GM23248 (cell line): Measurements from ENCODE around the gene NR1D2. TPM values are rescaled to one million over a fixed set of nuclear protein-coding genes. Genes with fewer than 3 reads are reported as not detected.

Source experiments
- DNase-seq: peaks from one replicate; pipeline ENCODE4 v3.0.0-alpha.2; 2015
- H2AFZ ChIP-seq: fragments of 200-600 bp; sonication (generic); 2 replicates; pipeline ENCODE4 v1.6.1; 2016; ENCODE audit warnings: antibody characterized with exemption
- H3F3A ChIP-seq: fragments of 200-600 bp; sonication (generic); 2 replicates; pipeline ENCODE4 v1.6.1; 2016; ENCODE audit warnings: mild to moderate bottlenecking, antibody characterized with exemption, mixed run types; ENCODE audit not compliant: insufficient read depth
- H3K27ac ChIP-seq: fragments of 200-600 bp; sonication (generic); 2 replicates; pipeline ENCODE4 v1.5.1; 2016; ENCODE audit warnings: mild to moderate bottlenecking
- H3K27me3 ChIP-seq: fragments of 200-600 bp; sonication (generic); replicated peaks from 2 replicates; pipeline ENCODE4 v1.6.1; 2016; ENCODE audit warnings: mild to moderate bottlenecking; ENCODE audit not compliant: insufficient read depth
- H3K36me3 ChIP-seq: fragments of 200-600 bp; sonication (generic); 2 replicates; pipeline ENCODE4 v1.6.1; 2016; ENCODE audit warnings: low read depth, mild to moderate bottlenecking
- H3K4me1 ChIP-seq: fragments of 200-600 bp; sonication (generic); 2 replicates; pipeline ENCODE4 v1.6.1; 2016; ENCODE audit warnings: mild to moderate bottlenecking; ENCODE audit not compliant: insufficient read depth
- H3K4me2 ChIP-seq: fragments of 200-600 bp; sonication (generic); one replicate; pipeline ENCODE4 v1.6.1; 2016; ENCODE audit warnings: mild to moderate bottlenecking; ENCODE audit not compliant: unreplicated experiment
- H3K4me3 ChIP-seq: fragments of 200-600 bp; sonication (generic); 2 replicates; pipeline ENCODE4 v1.5.1; 2016; ENCODE audit warnings: mild to moderate bottlenecking
- H3K79me2 ChIP-seq: fragments of 200-600 bp; sonication (generic); 2 replicates; pipeline ENCODE4 v1.6.1; 2016; ENCODE audit warnings: mild to moderate bottlenecking; ENCODE audit not compliant: insufficient read depth
- H3K9ac ChIP-seq: fragments of 200-600 bp; sonication (generic); 2 replicates; pipeline ENCODE4 v1.6.1; 2016; ENCODE audit warnings: mild to moderate bottlenecking
- H3K9me2 ChIP-seq: fragments of 200-600 bp; sonication (generic); 2 replicates; pipeline ENCODE4 v1.6.1; 2016; ENCODE audit warnings: mixed run types, mild to moderate bottlenecking, moderate library complexity; ENCODE audit not compliant: insufficient read depth
- H3K9me3 ChIP-seq: fragments of 200-600 bp; sonication (generic); one replicate; pipeline ENCODE4 v1.6.1; 2017; ENCODE audit warnings: low read depth
- H4K20me1 ChIP-seq: fragments of 200-600 bp; sonication (generic); 2 replicates; pipeline ENCODE4 v1.6.0; 2016; ENCODE audit not compliant: insufficient read depth
- EZH2 ChIP-seq: fragments of 200-600 bp; sonication (generic); IDR thresholded peaks from 2 replicates; pipeline ENCODE4 v1.6.1; 2018; ENCODE audit warnings: antibody characterized with exemption, mild to moderate bottlenecking; ENCODE audit not compliant: insufficient read depth, poor library complexity, severe bottlenecking
- EZH2phosphoT487 ChIP-seq: fragments of 200-600 bp; sonication (generic); IDR thresholded peaks from 2 replicates; pipeline ENCODE4 v1.6.1; 2018; ENCODE audit warnings: antibody characterized with exemption, moderate library complexity, mild to moderate bottlenecking, low read depth; ENCODE audit not compliant: insufficient read depth
- WGBS, 2 experiments: methylation state at CpG; one replicate each; pipeline ENCODE4 v1.1.6; 2015 to 2017; ENCODE audit warnings: low lambda C conversion rate in 2 of 2, low coverage in 1 of 2; ENCODE audit errors: missing lambda C conversion rate in 2 of 2; 5-methylcytosine and 5-hydroxymethylcytosine counted together
- in situ Hi-C: fragments of 300-500 bp; cut with MboI; formaldehyde crosslinking; loops from 2 replicates; pipeline ENCODE4 v1.15.0; 2020
- polyA plus RNA-seq: library from polyadenylated mRNA; unstranded; fragments of >200 nt; fragmentation: Nextera tagmentation; extraction: Ambion mirVana; gene quantifications from 2 replicates; pipeline ENCODE4 v1.2.1, GENCODE V29; 2016
- total RNA-seq: library from RNA; depleted of rRNA; stranded (reverse); fragments of >200 nt; shearing (Covaris generic); gene quantifications from 2 replicates; pipeline ENCODE4 v1.2.3, GENCODE V29; 2014

NR1D2 gene
- total and polyA plus RNA-seq, 2 experiments from 2014 or later, result 7.8 to 13.0 TPM

DNA sequence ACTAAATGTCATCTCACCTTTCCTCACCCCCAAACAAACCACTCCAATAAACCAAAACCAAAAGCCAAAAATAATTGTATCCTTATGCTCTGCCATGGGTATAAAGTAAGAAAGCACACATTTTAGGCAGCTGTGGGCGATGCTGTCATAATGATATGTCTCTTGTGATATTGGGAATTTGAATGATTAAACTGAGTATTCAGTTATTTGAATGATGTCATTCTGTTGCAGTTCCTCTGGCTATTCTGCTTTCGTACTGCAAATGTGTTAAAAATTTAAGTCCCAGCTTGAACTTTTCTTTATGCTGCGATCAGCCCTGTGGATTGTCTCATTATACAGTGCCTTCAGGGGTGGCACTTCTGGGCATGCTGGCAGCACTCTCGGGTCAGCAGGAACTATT, 10.8 kb upstream of the NR1D2 start:
- Histone ChIP-seq H3K4me1 (no peaks in the 10 kb centered on the region), H3K9me3 (no peaks in the 10 kb centered on the region), H3K79me2 (no peaks in the 10 kb centered on the region), H3K27me3 (no peaks in the 10 kb centered on the region), H3K4me2 (no peak overlapping the region), H3K9me2 (no peaks in the 10 kb centered on the region), H3K4me3 (no peak overlapping the region), H3K36me3 (no peaks in the 10 kb centered on the region), H3K27ac (no peak overlapping the region), H4K20me1 (no peaks in the 10 kb centered on the region), H3F3A (no peaks in the 10 kb centered on the region), H2AFZ (no peak overlapping the region), H3K9ac (no peak overlapping the region)
- TF ChIP-seq EZH2 (no peak), EZH2phosphoT487 (no peak)
- 43 to 46% methylated on average over 4 of the region's 4 CpGs for WGBS, 2 experiments
- DNase-seq, result no peak
- in situ Hi-C loops, result no loop called here

DNA sequence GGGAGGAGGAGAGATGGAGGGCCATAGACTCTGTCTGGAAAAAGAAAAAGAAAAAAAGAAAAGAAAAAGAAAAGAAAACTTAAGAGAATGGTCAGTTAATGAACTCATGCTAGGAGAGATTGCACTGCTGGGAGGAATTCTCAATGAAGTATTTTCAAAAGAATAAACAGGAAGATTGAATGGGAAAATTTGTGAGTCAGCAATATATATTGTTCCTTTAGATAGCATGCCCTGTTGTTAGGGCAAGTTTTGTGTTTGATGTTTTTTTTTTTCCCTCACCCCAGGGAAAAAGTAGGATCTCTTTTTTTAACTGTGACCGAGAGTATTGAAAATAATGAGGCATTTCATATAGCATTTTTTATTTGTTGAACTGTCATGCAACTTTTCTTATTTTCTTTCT, 7.8 kb upstream of the NR1D2 start:
- no peaks in the 10 kb centered on the region for H3K36me3 ChIP-seq
- H3K4me1 ChIP-seq, result no peaks in the 10 kb centered on the region
- no peak overlapping the region for H3K4me3 ChIP-seq
- H4K20me1 ChIP-seq, result no peaks in the 10 kb centered on the region
- H3K79me2 ChIP-seq, result no peaks in the 10 kb centered on the region
- H3K9me2 ChIP-seq, result no peaks in the 10 kb centered on the region
- H3K4me2 ChIP-seq, result no peak overlapping the region
- 92 to 95% methylated on average over 1 of the region's 1 CpG for WGBS, 2 experiments
- no peak overlapping the region for H3K9ac ChIP-seq
- no peaks in the 10 kb centered on the region for H3K9me3 ChIP-seq
- H3K27ac ChIP-seq, result no peak overlapping the region
- TF ChIP-seq EZH2 (no peak), EZH2phosphoT487 (no peak)
- no peaks in the 10 kb centered on the region for H3F3A ChIP-seq
- no peak for DNase-seq
- in situ Hi-C loops, result no loop called here
- no peaks in the 10 kb centered on the region for H3K27me3 ChIP-seq
- no peak overlapping the region for H2AFZ ChIP-seq

DNA sequence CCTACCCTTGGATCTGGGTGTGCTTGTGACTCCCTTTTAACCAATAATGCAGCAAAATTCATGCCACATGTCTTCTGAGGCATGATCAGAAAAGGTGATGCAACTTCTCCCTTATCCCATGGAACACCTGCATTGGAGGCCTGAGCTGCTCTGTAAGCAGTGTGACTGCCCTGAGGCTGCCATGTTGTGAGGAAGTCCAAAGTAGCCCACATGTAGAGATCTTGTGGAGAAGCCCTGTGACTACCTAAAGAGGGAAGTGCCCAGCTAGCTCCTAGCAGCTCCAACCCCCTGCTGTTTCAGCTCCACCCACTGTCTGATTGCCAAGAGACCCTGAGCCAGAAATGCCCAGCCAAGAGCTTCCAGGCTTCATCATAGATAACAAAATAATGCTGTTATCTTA, 6.4 kb upstream of the NR1D2 start:
- no peaks in the 10 kb centered on the region for H3K27me3 ChIP-seq
- H3K4me1 ChIP-seq, result no peaks in the 10 kb centered on the region
- no peak overlapping the region for H2AFZ ChIP-seq
- no peak overlapping the region for H3K4me3 ChIP-seq
- no peak overlapping the region for H3K27ac ChIP-seq
- no peaks in the 10 kb centered on the region for H3K9me3 ChIP-seq
- H3K9me2 ChIP-seq, result no peaks in the 10 kb centered on the region
- no peak overlapping the region for H3K4me2 ChIP-seq
- in situ Hi-C loops, result no loop called here
- no peak overlapping the region for H3K9ac ChIP-seq
- H4K20me1 ChIP-seq, result no peaks in the 10 kb centered on the region
- H3K36me3 ChIP-seq, result no peaks in the 10 kb centered on the region
- no peaks in the 10 kb centered on the region for H3K79me2 ChIP-seq
- no peak for DNase-seq
- H3F3A ChIP-seq, result no peaks in the 10 kb centered on the region
- TF ChIP-seq EZH2phosphoT487 (no peak), EZH2 (no peak)

DNA sequence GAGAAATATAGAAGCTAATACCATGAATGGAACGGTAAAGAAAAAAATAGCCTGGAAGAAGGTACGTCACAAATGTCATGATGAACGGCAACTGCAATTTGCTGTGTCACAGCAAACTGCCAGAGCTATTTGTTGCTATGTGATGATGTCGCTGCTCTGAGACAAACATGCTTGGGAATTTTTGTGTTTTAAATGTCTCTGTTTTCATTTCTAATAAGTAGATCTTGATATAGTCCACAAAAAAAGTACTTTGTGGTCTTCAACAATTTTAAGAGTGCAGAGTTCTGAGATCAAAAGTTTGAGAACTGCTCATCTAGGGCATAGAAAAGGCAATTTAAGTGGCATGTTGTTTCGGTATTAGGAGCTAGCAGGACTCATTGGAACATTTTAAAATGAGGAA, 4.3 kb upstream of the NR1D2 start:
- Histone ChIP-seq H3K9me2 (no peaks in the 10 kb centered on the region), H3K27ac (no peak overlapping the region), H3K9ac (no peak overlapping the region), H4K20me1 (no peaks in the 10 kb centered on the region), H3K4me1 (no peaks in the 10 kb centered on the region), H3K27me3 (no peaks in the 10 kb centered on the region), H3K4me2 (no peak overlapping the region), H2AFZ (no peak overlapping the region), H3K4me3 (no peak overlapping the region), H3K9me3 (no peaks in the 10 kb centered on the region), H3K79me2 (no peaks in the 10 kb centered on the region), H3F3A (no peaks in the 10 kb centered on the region), H3K36me3 (no peaks in the 10 kb centered on the region)
- TF ChIP-seq EZH2phosphoT487 (no peak), EZH2 (no peak)
- DNase-seq, result no peak
- in situ Hi-C loops, result no loop called here
- 55 to 56% methylated on average over 5 of the region's 5 CpGs for WGBS, 2 experiments

DNA sequence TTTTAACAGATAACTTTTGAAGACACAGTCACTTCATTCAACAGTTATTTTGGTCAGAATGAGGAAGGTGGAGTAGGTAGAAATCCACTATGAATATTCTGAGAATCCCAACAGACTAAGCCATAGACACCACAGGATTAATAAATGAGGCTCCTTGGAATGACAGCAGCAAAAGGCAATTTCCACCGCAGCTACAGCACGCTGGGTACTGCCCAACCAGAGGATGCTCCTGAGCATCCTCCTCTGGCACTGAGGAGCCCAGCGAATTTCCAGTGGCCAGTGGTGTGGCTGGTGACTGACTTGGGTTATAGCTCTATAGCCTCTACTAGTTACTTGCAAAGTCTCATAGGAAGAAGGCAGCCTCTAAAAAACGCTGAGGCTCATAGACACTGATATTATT, 3.6 kb upstream of the NR1D2 start:
- no peaks in the 10 kb centered on the region for H3K36me3 ChIP-seq
- H3F3A ChIP-seq, result peaks cover under 1% of the 10 kb centered on the region; the same call in 1 of the 2 replicates
- DNase-seq, result no peak
- 85 to 86% methylated on average over 4 of the region's 4 CpGs for WGBS, 2 experiments
- H2AFZ ChIP-seq, result no peak overlapping the region
- peaks cover under 1% of the 10 kb centered on the region for H3K4me1 ChIP-seq
- H4K20me1 ChIP-seq, result no peaks in the 10 kb centered on the region
- TF ChIP-seq EZH2phosphoT487, result no peak
- no peak for TF ChIP-seq EZH2
- H3K9me2 ChIP-seq, result no peaks in the 10 kb centered on the region
- no peaks in the 10 kb centered on the region for H3K9me3 ChIP-seq
- no peaks in the 10 kb centered on the region for H3K27me3 ChIP-seq
- H3K9ac ChIP-seq, result no peak overlapping the region
- in situ Hi-C loops, result no loop called here
- no peak overlapping the region for H3K27ac ChIP-seq
- peaks cover under 1% of the 10 kb centered on the region; the same call in 1 of the 2 replicates for H3K79me2 ChIP-seq
- H3K4me2 ChIP-seq, result no peak overlapping the region
- no peak overlapping the region for H3K4me3 ChIP-seq
